ENCODE measurements around the gene TRMT5.

The TRMT5 gene

DNA sequence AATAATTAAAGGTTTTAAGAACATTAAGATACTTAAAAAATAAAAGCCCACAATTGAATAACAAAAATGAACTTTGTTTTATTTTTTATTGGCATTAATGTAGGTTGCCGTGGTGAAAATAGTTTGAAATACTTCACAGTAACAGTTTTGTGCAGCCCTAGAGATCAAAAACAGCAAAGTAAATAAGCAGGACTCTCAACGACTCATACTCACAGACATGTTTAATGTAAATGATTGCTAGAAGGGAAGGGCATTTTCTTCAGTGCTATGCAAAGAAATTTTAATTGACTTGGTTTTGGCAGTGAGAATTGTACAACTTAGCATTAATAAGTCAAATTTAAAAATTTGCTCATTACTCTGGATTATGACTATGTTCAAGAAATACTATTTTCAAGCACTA is 16.0 kb downstream of the TRMT5 start:
- no peak for DNase-seq (ENCODE audit: low spot score)

DNA sequence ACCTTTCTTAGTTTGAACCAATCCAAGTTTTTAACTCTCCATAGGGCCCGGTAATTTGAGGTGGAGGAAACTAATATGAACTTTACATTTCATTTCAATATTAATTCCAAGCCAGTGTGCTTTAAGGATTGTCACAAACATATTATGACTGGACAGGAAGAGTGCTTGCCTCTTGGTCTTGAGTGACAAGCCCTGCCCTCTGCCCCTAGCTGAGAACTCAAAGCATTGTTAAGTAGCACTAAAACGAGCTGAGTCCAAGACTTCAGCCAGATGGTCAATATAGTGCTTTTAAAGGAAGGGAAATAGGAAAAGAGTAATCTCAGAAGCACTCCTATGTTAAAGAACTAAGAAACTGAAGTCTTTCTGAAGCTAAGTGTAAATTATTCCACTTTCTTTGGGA is 17.1 kb downstream of the TRMT5 start:
- DNase-seq (ENCODE audit: low spot score): no peak

DNA sequence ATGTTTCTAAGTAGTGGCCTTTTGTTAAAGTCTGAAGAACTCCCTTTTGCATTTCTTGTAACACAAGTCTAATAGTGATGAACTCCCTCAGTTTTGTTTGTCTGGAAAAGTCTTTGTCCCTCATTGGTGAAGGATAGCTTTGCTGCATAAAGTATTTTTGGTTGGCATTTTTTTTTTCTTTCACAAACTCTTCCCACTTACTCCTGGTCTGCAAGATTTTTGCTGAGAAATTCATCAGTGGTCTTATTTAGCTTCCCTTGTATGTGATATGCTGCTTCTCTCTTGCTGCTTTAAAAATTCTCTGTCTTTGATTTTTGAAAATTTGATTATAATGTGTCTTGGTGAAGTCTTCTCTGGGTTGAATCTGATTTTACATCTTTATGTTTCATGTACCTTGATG is 22.7 kb downstream of the TRMT5 start:
- DNase-seq (ENCODE audit: low spot score): no peak

- no peak for DNase-seq (ENCODE audit: low spot score)
These were observed 24.2 kb downstream of the TRMT5 start for GRCh38 chr14:60956632-60957031.

GRCh38 chr14:60956202-60956601 is 24.7 kb downstream of the TRMT5 start:
- DNase-seq (ENCODE audit: low spot score): no peak

DNA sequence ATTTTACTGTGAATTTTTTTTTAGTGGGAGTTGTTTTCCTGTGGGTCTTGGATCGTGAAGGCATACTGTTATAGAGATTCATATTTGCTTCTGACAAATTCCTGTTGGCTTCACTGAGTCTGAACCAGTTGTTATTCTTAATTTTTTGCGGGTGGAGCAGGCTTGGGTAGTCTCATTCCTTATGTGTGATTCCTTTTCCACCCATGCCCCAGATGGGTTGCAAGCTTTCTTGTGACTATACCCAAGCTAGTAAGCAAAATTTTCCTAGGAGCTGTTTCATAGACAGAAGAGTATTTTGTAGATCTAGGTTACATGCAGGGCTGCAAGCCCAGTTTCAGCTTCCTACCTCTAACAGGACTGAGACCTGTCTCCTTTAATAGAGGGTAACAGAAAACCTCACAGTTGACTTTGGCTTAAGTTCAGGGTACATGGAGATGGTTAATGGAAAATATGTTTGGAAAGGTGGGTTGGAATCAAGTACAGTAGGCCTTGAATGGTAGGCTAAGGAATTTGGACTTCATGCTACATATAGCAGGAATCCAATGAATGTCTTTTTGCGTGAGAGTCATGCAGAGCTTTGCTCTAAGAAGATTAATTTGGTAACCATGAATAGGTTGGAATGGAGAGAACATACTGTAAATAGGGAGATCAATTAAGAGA is 29.0 kb downstream of the TRMT5 start:
- DNase-seq (ENCODE audit: low spot score): no peak

DNA sequence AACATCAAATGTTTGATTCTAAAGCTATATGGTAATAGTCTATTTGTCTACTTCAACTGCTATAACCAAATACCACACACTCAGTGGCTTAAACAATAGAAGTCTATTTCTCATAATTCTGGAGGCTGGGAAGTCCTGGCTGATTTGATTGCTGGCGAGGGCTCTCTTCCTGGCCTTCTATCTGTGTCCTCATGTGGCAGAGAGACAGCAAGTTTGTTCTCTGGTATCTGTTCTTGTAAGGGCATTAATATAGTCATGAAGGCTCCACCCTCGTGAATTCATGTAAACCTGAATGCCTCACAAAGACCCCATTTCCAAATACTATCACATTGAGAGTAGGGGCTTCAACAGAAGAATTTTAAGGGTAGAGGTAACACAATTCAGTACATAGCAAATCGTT is 34.1 kb downstream of the TRMT5 start:
- no peak for DNase-seq (ENCODE audit: low spot score)

GRCh38 chr14:60945984-60946383 is 34.9 kb downstream of the TRMT5 start:
- DNase-seq (ENCODE audit: low spot score): no peak

- no peak for DNase-seq (ENCODE audit: low spot score)
These were observed 36.7 kb downstream of the TRMT5 start for GRCh38 chr14:60944204-60944603.

DNA sequence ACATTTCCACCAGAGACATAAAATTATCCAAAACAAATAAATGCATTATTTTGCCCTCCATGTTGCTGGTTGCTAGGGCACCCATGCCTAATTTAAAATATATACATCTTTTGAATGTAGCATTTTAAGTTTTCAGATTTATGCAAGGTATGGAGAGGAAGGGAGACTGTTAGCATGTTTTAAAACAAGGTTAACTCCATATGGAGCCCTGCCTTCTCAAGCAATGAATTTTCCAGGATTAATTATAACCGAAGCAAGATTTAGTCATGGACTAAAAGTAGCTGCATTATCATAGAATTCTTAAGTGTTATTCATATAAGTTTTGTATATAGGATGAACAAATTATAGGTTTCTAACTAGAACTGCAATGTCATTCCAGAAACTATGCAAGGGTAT is 37.2 kb downstream of the TRMT5 start:
- DNase-seq (ENCODE audit: low spot score): no peak

DNA sequence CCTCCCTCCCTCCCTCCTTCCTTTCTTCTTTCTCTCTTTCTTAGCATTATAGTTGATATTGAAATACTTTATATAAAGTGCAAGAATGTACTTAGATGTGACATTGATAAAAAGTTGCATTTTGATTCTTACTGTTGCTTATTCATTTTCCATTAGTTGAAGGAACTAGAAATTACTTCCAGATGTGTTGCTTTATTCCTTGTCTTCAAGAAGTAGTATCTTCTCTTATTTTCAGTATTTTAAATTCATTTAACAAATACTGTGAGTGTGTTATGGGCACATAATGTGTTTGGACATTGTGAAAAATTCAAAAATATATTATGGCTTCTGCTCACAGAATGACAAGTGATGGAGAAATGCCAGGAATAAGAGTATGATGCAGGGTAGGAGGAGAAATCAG is 45.6 kb downstream of the TRMT5 start:
- no peak for DNase-seq (ENCODE audit: low spot score)

DNA sequence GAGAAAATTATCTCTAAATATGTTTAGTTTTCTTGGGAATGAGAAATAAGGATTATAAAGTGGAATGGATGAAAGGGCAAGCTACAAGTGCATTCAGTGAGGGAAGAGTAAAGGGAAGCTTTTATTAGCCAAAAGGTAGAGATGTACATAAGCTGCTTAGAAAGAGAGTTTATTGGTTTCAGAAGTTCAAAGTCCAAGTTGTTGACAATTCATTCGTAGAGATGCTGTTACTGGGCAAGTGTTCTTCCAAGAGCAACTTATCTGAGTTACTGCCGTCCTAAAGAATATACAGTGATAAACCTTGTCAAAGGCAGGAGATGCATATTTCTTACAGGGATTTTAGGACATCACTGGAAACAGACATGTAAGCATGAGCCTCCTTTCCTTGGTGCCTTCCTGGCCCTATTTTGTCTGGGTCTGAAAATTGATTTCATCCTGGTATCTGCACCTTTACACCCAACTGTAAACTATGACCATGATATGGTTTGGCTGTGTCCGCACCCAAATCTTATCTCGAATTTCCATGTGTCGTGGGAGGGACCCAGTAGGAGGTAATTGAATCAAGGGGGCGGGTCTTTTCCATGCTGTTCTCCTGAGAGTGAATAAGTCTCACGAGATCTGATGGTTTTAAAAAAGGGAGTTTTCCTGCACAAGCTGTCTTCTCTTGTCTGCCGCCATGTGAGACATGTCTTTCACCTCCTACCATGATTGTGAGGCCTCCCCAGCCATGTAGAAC is 46.8 kb downstream of the TRMT5 start:
- DNase-seq (ENCODE audit: low spot score): no peak

DNA sequence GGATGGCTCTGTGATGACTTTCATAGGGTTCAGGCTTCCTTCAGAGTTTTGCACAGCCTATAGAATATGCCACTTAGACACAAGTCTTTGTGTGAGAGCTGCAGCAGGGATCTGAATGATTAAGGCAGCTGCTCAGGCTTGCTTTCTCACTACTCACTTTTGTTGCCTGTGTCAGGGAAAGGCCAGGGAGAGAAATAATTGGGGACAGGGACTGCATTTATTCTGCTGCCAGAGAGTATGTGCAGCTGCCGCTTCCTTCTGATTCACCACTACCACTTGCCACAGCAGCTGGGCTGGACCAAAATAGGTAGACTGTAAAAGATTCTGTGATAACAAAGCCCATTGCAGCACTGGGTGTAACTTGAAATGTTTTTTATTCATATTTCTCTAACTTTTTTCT is 49.7 kb downstream of the TRMT5 start:
- no peak for DNase-seq (ENCODE audit: low spot score)

DNA sequence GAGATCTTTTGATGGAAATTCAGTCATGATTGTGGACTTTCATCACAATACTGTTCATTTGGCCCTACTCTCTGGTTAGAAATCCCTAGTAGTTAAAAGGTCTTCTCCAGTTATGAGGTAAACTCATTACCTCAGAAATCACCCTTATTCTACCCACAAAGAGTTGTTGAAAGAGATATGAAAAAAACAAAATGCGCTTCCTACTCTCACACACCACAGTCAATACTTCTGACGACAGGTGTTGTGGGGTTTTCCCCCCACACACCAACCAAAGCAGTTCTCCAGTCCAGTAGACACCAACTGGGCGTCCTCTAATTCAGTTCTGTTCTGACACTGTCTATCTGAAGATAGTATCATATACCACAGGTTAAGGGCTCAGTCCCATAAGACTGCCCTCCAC is 54.9 kb downstream of the TRMT5 start:
- DNase-seq (ENCODE audit: low spot score): no peak

DNA sequence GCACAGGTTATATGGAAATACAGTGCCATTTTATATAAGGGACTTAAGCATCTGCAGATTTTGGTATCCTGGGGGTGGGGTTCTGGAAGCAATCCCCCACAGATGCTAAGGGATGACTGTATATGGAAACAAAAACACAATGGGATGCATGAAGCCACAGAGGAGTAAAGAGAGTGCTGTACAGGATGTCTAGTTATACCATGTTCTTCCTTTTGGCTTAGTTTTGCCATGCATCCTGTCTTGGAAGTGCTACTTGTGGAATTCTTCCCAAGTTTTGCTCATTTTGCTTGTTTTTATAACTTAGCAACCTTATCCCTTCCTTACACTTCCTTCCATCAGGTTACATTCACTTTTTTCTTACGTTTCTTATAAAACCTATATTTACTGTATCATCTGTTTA is 55.6 kb downstream of the TRMT5 start:
- DNase-seq (ENCODE audit: low spot score): no peak

DNA sequence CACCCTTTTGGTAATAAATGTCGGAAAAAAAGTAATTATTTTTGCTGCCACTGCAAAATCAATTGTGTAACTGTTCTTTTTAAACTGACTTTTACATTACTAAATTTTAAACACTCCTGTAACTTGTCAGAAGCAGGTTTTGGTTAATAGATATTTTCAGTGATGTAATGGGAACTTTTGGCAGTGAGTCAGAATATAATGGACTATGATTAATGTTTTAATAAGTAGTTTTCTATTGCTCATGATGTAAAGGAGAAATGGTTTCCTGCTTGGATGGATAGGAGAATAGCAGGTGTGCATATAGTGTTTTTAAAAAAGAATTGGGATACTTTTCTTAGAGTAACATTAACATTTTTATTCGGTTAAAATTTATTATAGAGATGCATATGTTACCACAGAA is 58.8 kb downstream of the TRMT5 start:
- DNase-seq (ENCODE audit: low spot score): no peak

All from CD4-positive, alpha-beta T cell treated with Interleukin-6 at 100 ng/mL for 8 hours (primary cell).